H9 (cell line): Measurements from ENCODE around the gene MIEF1. TPM values are rescaled to one million over a fixed set of nuclear protein-coding genes. Genes with fewer than 3 reads are reported as not detected.

ENCODE experiments used
- DNase-seq: peaks from one replicate; pipeline ENCODE4 v3.0.0-alpha.2; 2017
- H2AFZ ChIP-seq: one replicate; pipeline ENCODE4 v1.6.1; 2013; ENCODE audit warnings: mild to moderate bottlenecking, low read length, control low read depth, moderate library complexity
- H2AK5ac ChIP-seq: 2 replicates; pipeline ENCODE4 v1.6.1; 2013; ENCODE audit warnings: low read length, control low read depth, mixed read lengths; ENCODE audit not compliant: insufficient read length
- H2BK120ac ChIP-seq: one replicate; pipeline ENCODE4 v1.6.1; 2013; ENCODE audit warnings: low read depth, mild to moderate bottlenecking, low read length, control low read depth, inconsistent platforms; ENCODE audit not compliant: poor library complexity, severe bottlenecking
- H2BK12ac ChIP-seq: 2 replicates; pipeline ENCODE4 v1.6.1; 2013; ENCODE audit warnings: low read length, control low read depth, mixed read lengths, low read depth; ENCODE audit not compliant: insufficient read length
- H2BK15ac ChIP-seq: 2 replicates; pipeline ENCODE4 v1.6.1; 2013; ENCODE audit warnings: low read depth, low read length, control low read depth
- H2BK20ac ChIP-seq: one replicate; pipeline ENCODE4 v1.6.1; 2013; ENCODE audit warnings: low read depth, mild to moderate bottlenecking, low read length, control low read depth, inconsistent platforms; ENCODE audit not compliant: poor library complexity, severe bottlenecking
- H2BK5ac ChIP-seq: 2 replicates; pipeline ENCODE4 v1.6.1; 2013; ENCODE audit warnings: low read length, control low read depth, mixed read lengths; ENCODE audit not compliant: insufficient read length
- H3K14ac ChIP-seq: 2 replicates; pipeline ENCODE4 v1.6.1; 2013; ENCODE audit warnings: low read length, control low read depth; ENCODE audit not compliant: insufficient read depth
- H3K18ac ChIP-seq: 2 replicates; pipeline ENCODE4 v1.6.1; 2013; ENCODE audit warnings: low read depth, mild to moderate bottlenecking, mixed read lengths, low read length, control low read depth; ENCODE audit not compliant: insufficient read length
- H3K23ac ChIP-seq: 2 replicates; pipeline ENCODE4 v1.6.1; 2013; ENCODE audit warnings: low read length, control low read depth, mixed read lengths, low read depth; ENCODE audit not compliant: insufficient read length
- H3K23me2 ChIP-seq: 2 replicates; pipeline ENCODE4 v1.6.1; 2013; ENCODE audit warnings: low read depth, mild to moderate bottlenecking, mixed read lengths, low read length, control low read depth; ENCODE audit not compliant: insufficient read length, poor library complexity, severe bottlenecking
- H3K27ac ChIP-seq: 2 replicates; pipeline ENCODE4 v1.5.1; 2013; ENCODE audit warnings: low read length, control low read depth, mixed read lengths, low read depth; ENCODE audit not compliant: insufficient read length
- H3K27me3 ChIP-seq: 2 replicates; pipeline ENCODE4 v1.6.1; 2013; ENCODE audit warnings: low read length, control low read depth, inconsistent platforms; ENCODE audit not compliant: insufficient read depth
- H3K4ac ChIP-seq: 2 replicates; pipeline ENCODE4 v1.6.1; 2013; ENCODE audit warnings: low read depth, mild to moderate bottlenecking, control low read depth, inconsistent platforms, low read length, moderate library complexity
- H3K4me1 ChIP-seq: 2 replicates; pipeline ENCODE4 v1.6.1; 2013; ENCODE audit warnings: low read length, control low read depth, inconsistent platforms; ENCODE audit not compliant: insufficient read depth
- H3K4me2 ChIP-seq: 2 replicates; pipeline ENCODE4 v1.6.1; 2013; ENCODE audit warnings: low read length, control low read depth, mixed read lengths; ENCODE audit not compliant: insufficient read length, insufficient read depth
- H3K56ac ChIP-seq: 2 replicates; pipeline ENCODE4 v1.6.1; 2013; ENCODE audit warnings: low read depth, mild to moderate bottlenecking, mixed read lengths, low read length, control low read depth; ENCODE audit not compliant: insufficient read length
- H3K79me1 ChIP-seq: 2 replicates; pipeline ENCODE4 v1.6.1; 2013; ENCODE audit warnings: low read depth, mild to moderate bottlenecking, moderate library complexity, low read length, control low read depth, inconsistent platforms; ENCODE audit not compliant: insufficient read depth, poor library complexity, severe bottlenecking
- H3K79me2 ChIP-seq: 2 replicates; pipeline ENCODE4 v1.6.1; 2013; ENCODE audit warnings: low read length, control low read depth, inconsistent platforms; ENCODE audit not compliant: insufficient read depth
- H3K9ac ChIP-seq: 2 replicates; pipeline ENCODE4 v1.6.1; 2013; ENCODE audit warnings: low read length, control low read depth, mixed read lengths; ENCODE audit not compliant: insufficient read length; ENCODE audit errors: extremely low read depth
- H3K9me3 ChIP-seq: one replicate; pipeline ENCODE4 v1.6.1; 2013; ENCODE audit warnings: low read depth, low read length, inconsistent platforms; ENCODE audit not compliant: control insufficient read depth
- H3T11ph ChIP-seq: one replicate; pipeline ENCODE4 v1.6.1; 2013; ENCODE audit warnings: mild to moderate bottlenecking, low read length, control low read depth, inconsistent platforms
- H4K20me1 ChIP-seq: one replicate; pipeline ENCODE4 v1.6.1; 2013; ENCODE audit not compliant: control insufficient read depth, insufficient read length, insufficient read depth
- H4K5ac ChIP-seq: 2 replicates; pipeline ENCODE4 v1.6.1; 2013; ENCODE audit warnings: low read depth, mild to moderate bottlenecking, mixed read lengths, low read length, control low read depth; ENCODE audit not compliant: insufficient read length
- H4K8ac ChIP-seq: replicated peaks from 2 replicates; pipeline ENCODE4 v1.6.1; 2013; ENCODE audit warnings: low read length, control low read depth, mixed read lengths, low read depth; ENCODE audit not compliant: insufficient read length
- H4K91ac ChIP-seq: 2 replicates; pipeline ENCODE4 v1.6.1; 2013; ENCODE audit warnings: low read depth, mild to moderate bottlenecking, moderate library complexity, mixed read lengths, low read length, control low read depth; ENCODE audit not compliant: insufficient read length
- H3K27ac Mint-ChIP-seq, 3 experiments: 2 replicates in 2 of 3; 3 replicates in 1 of 3; pipeline ENCODE4 v1.8.0; 2020 to 2021; ENCODE audit warnings: mixed read lengths in 3 of 3, mild to moderate bottlenecking in 1 of 3, moderate library complexity in 1 of 3
- H3K27me3 Mint-ChIP-seq: 2 replicates; pipeline ENCODE4 v1.8.0; 2021; ENCODE audit warnings: low read depth, mild to moderate bottlenecking, moderate library complexity, mixed read lengths
- H3K36me3 Mint-ChIP-seq, 3 experiments: 2 replicates in 2 of 3; 3 replicates in 1 of 3; pipeline ENCODE4 v1.8.0; 2020 to 2021; ENCODE audit warnings: low read depth in 3 of 3, mixed read lengths in 3 of 3; ENCODE audit not compliant: insufficient read depth in 1 of 3
- H3K4me1 Mint-ChIP-seq, 2 experiments: 2 replicates each; pipeline ENCODE4 v1.8.0; 2020; ENCODE audit warnings: mixed read lengths in 2 of 2
- H3K4me3 Mint-ChIP-seq, 2 experiments: 2 replicates in 1 of 2; 3 replicates in 1 of 2; pipeline ENCODE4 v1.8.0; 2020 to 2021; ENCODE audit warnings: mild to moderate bottlenecking in 2 of 2, mixed read lengths in 2 of 2, moderate library complexity in 1 of 2
- H3K9me3 Mint-ChIP-seq, 2 experiments: 2 replicates in 1 of 2; 3 replicates in 1 of 2; pipeline ENCODE4 v1.8.0; 2020; ENCODE audit warnings: mild to moderate bottlenecking in 2 of 2, mixed read lengths in 2 of 2, moderate library complexity in 1 of 2
- CTCF ChIP-seq: fragments of 200-600 bp; sonication (generic); conservative IDR thresholded peaks from 3 replicates; pipeline ENCODE4 v1.8.0; 2021; ENCODE audit warnings: antibody characterized with exemption, mild to moderate bottlenecking
- WGBS: extraction: QIAGEN DNeasy Blood & Tissue Kit; methylation state at CpG from one replicate; pipeline ENCODE4 v1.1.7; 2013; ENCODE audit warnings: missing lambda C conversion rate, low lambda C conversion rate, mixed read lengths; ENCODE audit not compliant: insufficient read length; ENCODE audit errors: extremely low coverage; 5-methylcytosine and 5-hydroxymethylcytosine counted together
- total RNA-seq: library from RNA; stranded (reverse); gene quantifications from 2 replicates; pipeline ENCODE4 v1.2.1, GENCODE V29; 2021

The MIEF1 gene
- total RNA-seq, 1 experiment from 2014 or later: 32.6 TPM

GRCh38 chr22:39525658-39525975 lies 23.5 kb downstream of the MIEF1 start:
- H4K8ac ChIP-seq: no peak overlapping the region
- peaks cover 8% of the 10 kb centered on the region; the same call in 1 of the 2 replicates for H3K79me2 ChIP-seq
- Mint-ChIP-seq H3K27ac (peak overlapping the region in 2 of 3 experiments; percentile 38 to 45; a peak in 3 of 7 replicates), H3K4me3 (peak overlapping the region in 1 of 2 experiments; percentile 41; a peak in 2 of 5 replicates), H3K36me3 (peaks cover 33 to 72% (median 64%) of the 10 kb centered on the region in 3 experiments), H3K27me3 (no peaks in the 10 kb centered on the region; the same call in 1 of the 2 replicates), H3K9me3 (no peaks in the 10 kb centered on the region; a peak in 1 of 5 replicates), H3K4me1 (peaks cover 36 to 45% of the 10 kb centered on the region in 2 experiments)
- no peaks in the 10 kb centered on the region for H3K9me3 ChIP-seq
- no peak overlapping the region for H2BK20ac ChIP-seq
- no peak overlapping the region for H3K4me2 ChIP-seq
- peaks cover 9% of the 10 kb centered on the region for H4K20me1 ChIP-seq
- H4K5ac ChIP-seq: no peak overlapping the region
- H2AFZ ChIP-seq: no peak overlapping the region
- no peak overlapping the region for H3T11ph ChIP-seq
- no peak overlapping the region for H3K18ac ChIP-seq
- no peak overlapping the region for H3K14ac ChIP-seq
- H2BK5ac ChIP-seq: no peak overlapping the region
- no peak overlapping the region for H3K27ac ChIP-seq
- H3K23me2 ChIP-seq: peaks cover 6% of the 10 kb centered on the region
- H2AK5ac ChIP-seq: no peak overlapping the region
- H3K27me3 ChIP-seq: no peaks in the 10 kb centered on the region
- WGBS: no CpG with 5 or more reads among the region's 4 CpGs
- H2BK120ac ChIP-seq: no peak overlapping the region
- no peak overlapping the region for H3K9ac ChIP-seq
- H3K4ac ChIP-seq: no peak overlapping the region
- H3K56ac ChIP-seq: no peak overlapping the region
- H2BK15ac ChIP-seq: no peak overlapping the region
- H3K4me1 ChIP-seq: no peaks in the 10 kb centered on the region; the same call in 1 of the 2 replicates
- H4K91ac ChIP-seq: no peak overlapping the region
- TF ChIP-seq CTCF: no peak
- H2BK12ac ChIP-seq: no peak overlapping the region
- no peak for DNase-seq
- no peaks in the 10 kb centered on the region for H3K79me1 ChIP-seq
- no peak overlapping the region for H3K23ac ChIP-seq
